ENCODE measurements around the gene GPR148.
A peak's percentile ranks its signal among the peaks of the same experiment; 100 is the strongest.
"Not testable (repeated sequence)": the region's sequence is repeated elsewhere in the genome, so short reads cannot be mapped to it uniquely, and the experiment has no call there.

The GPR148 gene

DNA sequence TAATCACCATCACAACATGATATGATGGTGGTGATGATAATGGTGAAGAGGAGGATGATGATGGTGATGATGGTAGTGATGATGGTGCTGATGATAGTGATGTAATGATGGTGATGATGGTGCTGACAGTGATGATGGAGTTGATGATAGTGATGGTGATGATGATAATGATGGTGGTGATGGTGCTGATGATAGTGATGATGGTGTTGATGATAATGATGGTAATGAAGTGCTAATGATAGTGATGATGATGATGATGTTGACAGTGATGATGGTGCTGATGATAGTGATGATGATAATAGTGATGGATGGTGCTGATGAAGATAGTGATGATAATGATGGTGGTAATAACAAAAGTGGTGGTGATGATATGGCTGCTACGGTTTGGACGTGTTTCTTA, 4.4 kb upstream of the GPR148 start:
- Histone ChIP-seq H3K4me3 (no peak overlapping the region), H3K4me1 (peaks cover 0 to 22% (median 16%) of the 10 kb centered on the region in 4 donors), H3K27me3 (peaks cover 0 to 10% of the 10 kb centered on the region in 2 donors), H3K27ac (no peak overlapping the region), H3K36me3 (no peaks in the 10 kb centered on the region), H3K9me3 (peaks cover 0 to 6% (median 0%) of the 10 kb centered on the region in 3 donors)
- DNase-seq = no peak
- intact Hi-C loops (cut with DNase I; ENCODE audit: low total_unique reads) = no loop called here
- TF ChIP-seq, protein P1, sequence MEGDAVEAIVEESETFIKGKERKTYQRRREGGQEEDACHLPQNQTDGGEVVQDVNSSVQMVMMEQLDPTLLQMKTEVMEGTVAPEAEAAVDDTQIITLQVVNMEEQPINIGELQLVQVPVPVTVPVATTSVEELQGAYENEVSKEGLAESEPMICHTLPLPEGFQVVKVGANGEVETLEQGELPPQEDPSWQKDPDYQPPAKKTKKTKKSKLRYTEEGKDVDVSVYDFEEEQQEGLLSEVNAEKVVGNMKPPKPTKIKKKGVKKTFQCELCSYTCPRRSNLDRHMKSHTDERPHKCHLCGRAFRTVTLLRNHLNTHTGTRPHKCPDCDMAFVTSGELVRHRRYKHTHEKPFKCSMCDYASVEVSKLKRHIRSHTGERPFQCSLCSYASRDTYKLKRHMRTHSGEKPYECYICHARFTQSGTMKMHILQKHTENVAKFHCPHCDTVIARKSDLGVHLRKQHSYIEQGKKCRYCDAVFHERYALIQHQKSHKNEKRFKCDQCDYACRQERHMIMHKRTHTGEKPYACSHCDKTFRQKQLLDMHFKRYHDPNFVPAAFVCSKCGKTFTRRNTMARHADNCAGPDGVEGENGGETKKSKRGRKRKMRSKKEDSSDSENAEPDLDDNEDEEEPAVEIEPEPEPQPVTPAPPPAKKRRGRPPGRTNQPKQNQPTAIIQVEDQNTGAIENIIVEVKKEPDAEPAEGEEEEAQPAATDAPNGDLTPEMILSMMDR (IDR thresholded peaks at IDR 0.05) = no peak

DNA sequence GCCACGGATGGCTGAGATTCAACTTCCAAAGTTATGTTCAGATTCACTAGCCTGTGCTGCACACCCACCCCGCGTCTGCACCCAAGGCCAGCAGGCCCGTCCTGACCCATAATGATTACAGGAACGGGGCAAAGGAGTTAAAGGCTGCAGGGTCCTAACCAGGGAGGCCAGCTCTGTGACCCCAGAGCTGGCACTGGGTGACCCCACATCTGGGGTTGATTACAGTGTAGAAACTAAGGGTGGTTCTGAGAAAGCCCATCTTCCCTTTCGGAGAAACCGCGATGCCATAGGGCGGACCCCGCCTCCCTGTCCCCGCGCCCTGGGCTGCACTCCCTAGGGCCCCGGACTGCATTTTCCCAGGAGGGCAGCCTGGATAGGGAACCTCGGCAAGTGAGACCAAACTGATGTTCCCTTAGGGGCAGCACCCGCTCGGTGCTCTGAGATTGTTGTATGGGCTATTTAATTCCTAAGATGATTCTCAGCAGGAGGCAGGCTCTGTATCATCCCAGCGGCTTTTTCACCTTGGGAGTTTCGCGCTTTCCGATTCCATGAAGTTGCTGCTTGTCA, 2.2 kb upstream of the GPR148 start:
- peaks cover 0 to 22% (median 16%) of the 10 kb centered on the region in 4 donors for H3K4me1 ChIP-seq
- peak overlapping the region; percentile 64 to 82 for H3K27ac ChIP-seq
- TF ChIP-seq, protein P1 (IDR thresholded peaks at IDR 0.05) = no peak
- H3K36me3 ChIP-seq = no peaks in the 10 kb centered on the region
- no peak for DNase-seq
- intact Hi-C loops (cut with DNase I; ENCODE audit: low total_unique reads) = no loop called here
- no peaks in the 10 kb centered on the region for H3K27me3 ChIP-seq
- peak overlapping the region; percentile 58 to 66 for H3K4me3 ChIP-seq
- H3K9me3 ChIP-seq = peaks cover 0 to 3% (median 0%) of the 10 kb centered on the region in 3 donors

DNA sequence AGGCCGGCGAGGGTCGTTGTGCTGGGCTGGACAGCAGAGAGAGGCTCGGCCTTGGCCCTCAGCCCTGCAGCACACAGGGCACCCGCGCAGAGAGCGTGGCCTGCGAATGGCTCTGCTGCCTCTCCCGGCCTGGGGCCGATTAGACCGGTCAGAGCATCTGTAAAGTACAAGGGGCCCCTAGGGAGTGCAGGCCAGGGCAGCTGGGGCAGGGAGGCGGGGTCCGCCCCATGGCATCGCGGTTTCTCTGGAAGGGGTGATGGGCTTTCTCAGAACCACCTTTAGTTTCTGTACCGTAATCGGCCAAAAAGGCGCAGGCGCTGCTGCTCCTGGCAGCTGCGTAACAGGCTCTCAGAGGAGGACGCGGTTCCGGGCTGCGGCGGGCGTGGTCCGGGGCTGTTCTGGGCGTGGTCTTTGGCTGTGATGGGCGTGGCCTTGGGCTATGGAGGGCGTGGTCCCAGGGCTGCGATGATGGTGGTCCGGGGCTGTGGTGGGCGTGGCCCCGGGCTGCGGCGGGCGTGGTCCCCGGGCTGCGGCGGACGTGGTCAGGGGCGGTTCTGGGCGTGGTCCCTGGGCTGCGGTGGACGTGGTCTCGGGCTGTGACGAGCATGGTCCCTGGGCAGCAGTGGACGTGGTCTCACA, 1.5 kb upstream of the GPR148 start:
- Histone ChIP-seq H3K9me3 (no peaks in the 10 kb centered on the region), H3K36me3 (no peaks in the 10 kb centered on the region), H3K4me3 (peak overlapping the region; percentile 58 to 66), H3K4me1 (peaks cover 0 to 22% (median 16%) of the 10 kb centered on the region in 4 donors), H3K27me3 (no peaks in the 10 kb centered on the region), H3K27ac (peak overlapping the region; percentile 64 to 82)
- peak; percentile 73 to 90 for DNase-seq
- intact Hi-C loops (cut with DNase I; ENCODE audit: low total_unique reads) = no loop called here
- TF ChIP-seq, protein P1 (IDR thresholded peaks at IDR 0.05) = no peak

DNA sequence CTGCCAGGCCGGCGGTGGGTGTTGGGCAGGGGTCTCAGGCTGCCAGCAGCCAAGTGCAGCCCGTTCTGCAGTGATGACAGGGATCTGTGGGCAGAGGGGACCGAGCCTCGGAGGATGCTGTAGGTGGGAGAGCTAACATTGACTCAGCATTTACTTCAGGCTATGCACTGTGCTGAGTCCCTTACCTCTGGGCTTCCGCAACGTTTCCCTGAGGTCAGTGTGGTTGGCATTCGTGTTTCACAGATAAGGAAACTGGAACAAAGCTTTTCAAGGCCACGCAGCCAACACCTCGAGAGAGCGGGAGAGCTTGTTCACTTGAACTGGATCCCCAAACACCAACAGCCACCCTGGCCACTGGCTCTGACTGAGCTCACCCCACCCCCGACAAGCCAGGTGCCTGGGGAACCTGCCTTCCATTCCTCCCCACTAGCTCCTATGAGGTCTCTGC, 839 bp upstream of the GPR148 start:
- H3K27me3 ChIP-seq = no peaks in the 10 kb centered on the region
- DNase-seq = no peak
- peak overlapping the region; percentile 64 to 82 for H3K27ac ChIP-seq
- no peaks in the 10 kb centered on the region for H3K36me3 ChIP-seq
- TF ChIP-seq, protein P1 (IDR thresholded peaks at IDR 0.05) = no peak
- peak overlapping the region; percentile 58 to 66 for H3K4me3 ChIP-seq
- H3K9me3 ChIP-seq = no peaks in the 10 kb centered on the region
- intact Hi-C loops (cut with DNase I; ENCODE audit: low total_unique reads) = no loop called here
- peaks cover 0 to 22% (median 16%) of the 10 kb centered on the region in 4 donors for H3K4me1 ChIP-seq

DNA sequence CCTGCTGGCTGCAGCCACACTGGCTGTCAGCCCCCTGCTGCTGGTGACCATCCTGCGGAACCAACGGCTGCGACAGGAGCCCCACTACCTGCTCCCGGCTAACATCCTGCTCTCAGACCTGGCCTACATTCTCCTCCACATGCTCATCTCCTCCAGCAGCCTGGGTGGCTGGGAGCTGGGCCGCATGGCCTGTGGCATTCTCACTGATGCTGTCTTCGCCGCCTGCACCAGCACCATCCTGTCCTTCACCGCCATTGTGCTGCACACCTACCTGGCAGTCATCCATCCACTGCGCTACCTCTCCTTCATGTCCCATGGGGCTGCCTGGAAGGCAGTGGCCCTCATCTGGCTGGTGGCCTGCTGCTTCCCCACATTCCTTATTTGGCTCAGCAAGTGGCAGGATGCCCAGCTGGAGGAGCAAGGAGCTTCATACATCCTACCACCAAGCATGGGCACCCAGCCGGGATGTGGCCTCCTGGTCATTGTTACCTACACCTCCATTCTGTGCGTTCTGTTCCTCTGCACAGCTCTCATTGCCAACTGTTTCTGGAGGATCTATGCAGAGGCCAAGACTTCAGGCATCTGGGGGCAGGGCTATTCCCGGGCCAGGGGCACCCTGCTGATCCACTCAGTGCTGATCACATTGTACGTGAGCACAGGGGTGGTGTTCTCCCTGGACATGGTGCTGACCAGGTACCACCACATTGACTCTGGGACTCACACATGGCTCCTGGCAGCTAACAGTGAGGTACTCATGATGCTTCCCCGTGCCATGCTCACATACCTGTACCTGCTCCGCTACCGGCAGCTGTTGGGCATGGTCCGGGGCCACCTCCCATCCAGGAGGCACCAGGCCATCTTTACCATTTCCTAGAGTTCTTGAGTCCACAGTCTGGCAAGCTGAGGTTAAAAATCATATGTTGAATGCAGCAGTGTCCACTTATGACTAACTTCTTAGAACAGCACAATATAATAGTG, 741 bp downstream of the GPR148 start:
- H3K27ac ChIP-seq = no peak overlapping the region
- no peaks in the 10 kb centered on the region for H3K36me3 ChIP-seq
- TF ChIP-seq, protein P1 (IDR thresholded peaks at IDR 0.05) = no peak
- H3K4me3 ChIP-seq = no peak overlapping the region
- H3K4me1 ChIP-seq = peaks cover 0 to 22% (median 16%) of the 10 kb centered on the region in 4 donors
- DNase-seq = no peak
- intact Hi-C loops (cut with DNase I; ENCODE audit: low total_unique reads) = no loop called here
- no peaks in the 10 kb centered on the region for H3K9me3 ChIP-seq
- H3K27me3 ChIP-seq = no peaks in the 10 kb centered on the region

GRCh38 chr2:130732257-130732656, 3.4 kb downstream of the GPR148 start:
- DNase-seq; intact Hi-C loops (cut with DNase I; ENCODE audit: low total_unique reads); H3K4me3 ChIP-seq: not testable (repeated sequence)

More at GRCh38 chr2:130732257-130732656, 3.4 kb downstream of the GPR148 start:
- not testable (repeated sequence) for H3K27ac ChIP-seq, H3K9me3 ChIP-seq, H3K36me3 ChIP-seq, H3K27me3 ChIP-seq, H3K4me1 ChIP-seq

Data from tibial artery (tissue), 4 donors.